ENCODE results near the gene KPNA1. TPM values are rescaled to one million over a fixed set of nuclear protein-coding genes. Genes with fewer than 3 reads are reported as not detected.

KPNA1 gene
- total RNA-seq, 4 donors from 2014 or later: 8.6 to 108 (median 30.2) TPM

DNA sequence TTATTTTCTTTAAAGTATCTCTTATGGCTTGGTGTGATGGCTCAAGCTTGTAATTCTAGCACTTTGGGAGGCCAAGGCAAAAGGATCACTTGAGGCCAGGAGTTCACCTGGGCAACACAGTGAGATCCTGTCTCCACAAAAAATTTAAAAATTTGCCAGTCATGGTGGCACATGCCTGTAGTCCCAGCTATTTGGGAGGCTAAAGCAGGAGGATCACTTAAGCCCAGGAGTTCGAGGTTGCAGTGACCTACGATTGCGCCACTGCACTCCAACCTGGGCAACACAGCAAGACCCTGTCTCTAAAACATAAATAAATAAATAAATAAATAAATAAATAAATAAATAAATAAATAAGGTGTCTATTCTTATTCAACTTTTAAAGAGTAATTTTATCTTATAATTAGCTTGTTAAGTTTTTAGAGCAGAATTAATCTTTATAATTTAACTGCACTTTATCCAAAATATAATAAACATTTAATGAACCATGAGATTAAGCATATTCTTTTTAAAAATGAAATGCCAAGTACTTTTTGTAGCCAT lies 48.0 kb downstream of the KPNA1 start:
- H3K27ac ChIP-seq: no peak overlapping the region
- intact Hi-C loops (cut with DNase I; ENCODE audit: low total_unique reads): no loop called here
- in situ Hi-C loops (cut with MboI; ENCODE audit: low pct_ligation_motif_present in 1 of 4, low pct_unique_long_range_greater_than_20kb in 1 of 4, low sequenced_read_pairs in 3 of 4): no loop called here

DNA sequence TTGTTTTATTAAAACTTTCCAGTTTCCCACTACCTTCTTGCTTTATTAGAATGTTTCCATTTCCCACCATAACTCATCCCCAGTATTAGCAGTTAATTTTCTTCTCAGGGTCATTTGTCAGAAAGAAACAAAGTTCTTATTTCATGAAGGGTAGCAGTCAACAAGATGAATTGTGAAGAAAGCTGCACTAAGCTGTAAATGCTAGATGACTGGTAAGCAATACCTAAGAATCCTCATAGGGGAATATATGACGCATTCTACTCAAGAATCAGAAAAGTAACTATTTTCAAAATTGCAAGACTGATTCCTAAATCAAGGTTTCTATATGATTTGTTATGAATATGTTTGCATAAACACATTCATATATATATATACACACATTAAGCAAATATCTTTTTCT lies 50.1 kb downstream of the KPNA1 start:
- Histone ChIP-seq H3K27me3 (no peaks in the 10 kb centered on the region), H3K36me3 (peaks cover 0 to 32% (median 5%) of the 10 kb centered on the region in 4 donors), H3K27ac (no peak overlapping the region), H3K9me3 (no peaks in the 10 kb centered on the region), H3K4me1 (peaks cover 0 to 12% (median 0%) of the 10 kb centered on the region in 4 donors), H3K4me3 (no peak overlapping the region)
- intact Hi-C loops (cut with DNase I; ENCODE audit: low total_unique reads) (no loop called here), in situ Hi-C loops (cut with MboI; ENCODE audit: low pct_ligation_motif_present in 1 of 4, low pct_unique_long_range_greater_than_20kb in 1 of 4, low sequenced_read_pairs in 3 of 4) (no loop called here)
- 82 to 95% methylated on average over 1 of the region's 1 CpG for WGBS, 2 donors (ENCODE audit: low coverage in 1 of 2)
- DNase-seq: no peak
- TF ChIP-seq POLR2A (IDR thresholded peaks at IDR 0.05) (no peak), POLR2AphosphoS5 (IDR thresholded peaks at IDR 0.05) (no peak), EP300 (IDR thresholded peaks at IDR 0.05; ENCODE audit: low read depth) (no peak)
- TF ChIP-seq, protein P1, sequence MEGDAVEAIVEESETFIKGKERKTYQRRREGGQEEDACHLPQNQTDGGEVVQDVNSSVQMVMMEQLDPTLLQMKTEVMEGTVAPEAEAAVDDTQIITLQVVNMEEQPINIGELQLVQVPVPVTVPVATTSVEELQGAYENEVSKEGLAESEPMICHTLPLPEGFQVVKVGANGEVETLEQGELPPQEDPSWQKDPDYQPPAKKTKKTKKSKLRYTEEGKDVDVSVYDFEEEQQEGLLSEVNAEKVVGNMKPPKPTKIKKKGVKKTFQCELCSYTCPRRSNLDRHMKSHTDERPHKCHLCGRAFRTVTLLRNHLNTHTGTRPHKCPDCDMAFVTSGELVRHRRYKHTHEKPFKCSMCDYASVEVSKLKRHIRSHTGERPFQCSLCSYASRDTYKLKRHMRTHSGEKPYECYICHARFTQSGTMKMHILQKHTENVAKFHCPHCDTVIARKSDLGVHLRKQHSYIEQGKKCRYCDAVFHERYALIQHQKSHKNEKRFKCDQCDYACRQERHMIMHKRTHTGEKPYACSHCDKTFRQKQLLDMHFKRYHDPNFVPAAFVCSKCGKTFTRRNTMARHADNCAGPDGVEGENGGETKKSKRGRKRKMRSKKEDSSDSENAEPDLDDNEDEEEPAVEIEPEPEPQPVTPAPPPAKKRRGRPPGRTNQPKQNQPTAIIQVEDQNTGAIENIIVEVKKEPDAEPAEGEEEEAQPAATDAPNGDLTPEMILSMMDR (IDR thresholded peaks at IDR 0.05): no peak

More for the DNA sequence above, 48.0 kb downstream of the KPNA1 start:
- peaks cover 0 to 19% (median 5%) of the 10 kb centered on the region in 4 donors for H3K36me3 ChIP-seq
- WGBS, 2 donors (ENCODE audit: low coverage in 1 of 2): 99 to 100% methylated on average over 2 to 3 of the region's 3 CpGs
- no peaks in the 10 kb centered on the region for H3K27me3 ChIP-seq
- no peak for TF ChIP-seq EP300 (IDR thresholded peaks at IDR 0.05; ENCODE audit: low read depth)
- no peak for TF ChIP-seq POLR2A (IDR thresholded peaks at IDR 0.05)
- no peak for TF ChIP-seq POLR2AphosphoS5 (IDR thresholded peaks at IDR 0.05)
- TF ChIP-seq, protein P1 (IDR thresholded peaks at IDR 0.05): no peak
- H3K4me3 ChIP-seq: no peak overlapping the region
- H3K9me3 ChIP-seq: no peaks in the 10 kb centered on the region
- H3K4me1 ChIP-seq: peaks cover 0 to 12% (median 0%) of the 10 kb centered on the region in 4 donors
- DNase-seq: no peak

DNA sequence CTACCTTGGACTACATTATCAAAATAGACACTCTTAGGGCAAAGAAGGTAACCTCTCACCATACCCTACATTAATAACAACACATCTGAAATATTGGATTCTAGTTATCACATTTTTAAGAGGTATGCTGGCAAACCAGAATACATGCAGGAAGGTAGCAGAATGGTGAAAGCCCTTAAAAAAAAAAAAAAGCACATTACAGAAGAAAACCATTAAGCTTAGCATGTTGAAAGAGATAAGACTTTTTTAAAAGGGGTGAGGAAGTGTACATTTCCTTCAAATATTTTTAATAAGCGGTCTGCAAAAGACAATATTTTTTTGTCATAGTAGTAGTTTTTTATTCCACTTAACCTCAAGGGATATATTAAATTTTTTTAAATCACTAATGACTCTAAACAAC lies 52.3 kb downstream of the KPNA1 start:
- in situ Hi-C loops (cut with MboI; ENCODE audit: low pct_ligation_motif_present in 1 of 4, low pct_unique_long_range_greater_than_20kb in 1 of 4, low sequenced_read_pairs in 3 of 4): no loop called here

DNA sequence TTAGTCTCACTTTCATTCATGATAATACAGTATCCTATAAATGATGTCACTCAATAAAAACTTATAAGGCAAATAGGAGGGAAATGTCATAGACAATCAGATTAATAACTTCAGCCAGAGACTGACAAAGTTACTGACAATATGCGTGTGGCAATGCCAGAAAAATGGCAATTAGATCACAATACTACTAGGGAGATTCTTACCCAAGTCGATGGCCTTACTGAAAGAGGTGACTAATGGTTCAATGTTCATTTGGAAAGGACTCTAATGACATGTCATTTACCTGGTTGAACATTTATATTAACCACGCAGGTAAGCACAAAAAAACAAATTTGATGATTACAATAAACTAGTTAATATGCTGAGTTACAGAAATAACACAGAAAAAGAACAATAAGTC lies 52.9 kb downstream of the KPNA1 start:
- no peaks in the 10 kb centered on the region for H3K27me3 ChIP-seq
- no peaks in the 10 kb centered on the region for H3K9me3 ChIP-seq
- H3K4me3 ChIP-seq: no peak overlapping the region
- H3K4me1 ChIP-seq: no peaks in the 10 kb centered on the region
- in situ Hi-C loops (cut with MboI; ENCODE audit: low pct_ligation_motif_present in 1 of 4, low pct_unique_long_range_greater_than_20kb in 1 of 4, low sequenced_read_pairs in 3 of 4): no loop called here
- TF ChIP-seq POLR2AphosphoS5 (IDR thresholded peaks at IDR 0.05) (no peak), EP300 (IDR thresholded peaks at IDR 0.05; ENCODE audit: low read depth) (no peak), POLR2A (IDR thresholded peaks at IDR 0.05) (no peak)
- TF ChIP-seq, protein P1 (IDR thresholded peaks at IDR 0.05): no peak
- H3K36me3 ChIP-seq: peaks cover 0 to 53% (median 7%) of the 10 kb centered on the region in 4 donors
- 78 to 86% methylated on average over 3 of the region's 3 CpGs for WGBS, 2 donors (ENCODE audit: low coverage in 1 of 2)
- DNase-seq: no peak
- H3K27ac ChIP-seq: no peak overlapping the region
- intact Hi-C loops (cut with DNase I; ENCODE audit: low total_unique reads): no loop called here

More for the DNA sequence above, 52.3 kb downstream of the KPNA1 start:
- Histone ChIP-seq H3K27ac (no peak overlapping the region), H3K4me1 (no peaks in the 10 kb centered on the region), H3K4me3 (no peak overlapping the region), H3K9me3 (no peaks in the 10 kb centered on the region), H3K36me3 (peaks cover 0 to 49% (median 7%) of the 10 kb centered on the region in 4 donors), H3K27me3 (no peaks in the 10 kb centered on the region)
- intact Hi-C loops (cut with DNase I; ENCODE audit: low total_unique reads): no loop called here
- TF ChIP-seq POLR2AphosphoS5 (IDR thresholded peaks at IDR 0.05) (no peak), POLR2A (IDR thresholded peaks at IDR 0.05) (no peak), EP300 (IDR thresholded peaks at IDR 0.05; ENCODE audit: low read depth) (no peak)
- TF ChIP-seq, protein P1 (IDR thresholded peaks at IDR 0.05): no peak
- 85 to 98% methylated on average over 1 of the region's 1 CpG for WGBS, 2 donors (ENCODE audit: low coverage in 1 of 2)
- no peak for DNase-seq

Data from transverse colon (tissue), 4 donors.